Fibroblast of skin of scalp (primary cell): ENCODE measurements around the gene ADCK1.
"Not testable (repeated sequence)": the region's sequence is repeated elsewhere in the genome, so short reads cannot be mapped to it uniquely, and the experiment has no call there.

Experiments used
- DNase-seq: peaks from one replicate; pipeline ENCODE4 v3.0.0-alpha.2; 2013

Gene ADCK1

GRCh38 chr14:77955816-77956484 is 156.0 kb downstream of the ADCK1 start:
- no peak for DNase-seq

- not testable (repeated sequence) for DNase-seq
Observed at GRCh38 chr14:77959686-77960085, 159.8 kb downstream of the ADCK1 start.

- no peak for DNase-seq
Observed at GRCh38 chr14:77961847-77962580, 162.1 kb downstream of the ADCK1 start.

GRCh38 chr14:77962731-77963520 is 163.0 kb downstream of the ADCK1 start:
- no peak for DNase-seq

GRCh38 chr14:77964586-77964985 is 164.7 kb downstream of the ADCK1 start:
- no peak for DNase-seq

- no peak for DNase-seq
Observed at GRCh38 chr14:77965050-77965449, 165.1 kb downstream of the ADCK1 start.

- no peak for DNase-seq
Observed at GRCh38 chr14:77965919-77966435, 166.1 kb downstream of the ADCK1 start.

- no peak for DNase-seq
Observed at GRCh38 chr14:77967110-77967509, 167.2 kb downstream of the ADCK1 start.

- DNase-seq = no peak
Observed at GRCh38 chr14:77970646-77971045, 170.7 kb downstream of the ADCK1 start.

GRCh38 chr14:77973246-77973645 is 173.3 kb downstream of the ADCK1 start:
- DNase-seq = no peak

- DNase-seq = no peak
Observed at GRCh38 chr14:77976591-77976990, 176.7 kb downstream of the ADCK1 start.

- DNase-seq = no peak
Observed at GRCh38 chr14:77979171-77979570, 179.3 kb downstream of the ADCK1 start.

- DNase-seq = peak; percentile 24
Observed at GRCh38 chr14:77979666-77980351, 179.9 kb downstream of the ADCK1 start.

GRCh38 chr14:77980475-77981321 is 180.8 kb downstream of the ADCK1 start:
- DNase-seq = no peak
